Nephron (organoid): ENCODE results near the gene CGRRF1.

Experiments
- H3K27ac Mint-ChIP-seq, 3 experiments: 2 replicates each; pipeline ENCODE4 v1.8.0; 2020; ENCODE audit warnings: mixed read lengths in 3 of 3, mild to moderate bottlenecking in 2 of 3, moderate library complexity in 1 of 3
- H3K27me3 Mint-ChIP-seq: 2 replicates; pipeline ENCODE4 v1.8.0; 2021; ENCODE audit warnings: low read depth, mild to moderate bottlenecking, moderate library complexity, mixed read lengths
- H3K36me3 Mint-ChIP-seq: 2 replicates; pipeline ENCODE4 v1.8.0; 2020; ENCODE audit warnings: low read depth, mixed read lengths
- H3K4me1 Mint-ChIP-seq: 2 replicates; pipeline ENCODE4 v1.8.0; 2020; ENCODE audit warnings: mixed read lengths
- H3K4me3 Mint-ChIP-seq, 3 experiments: 2 replicates each; pipeline ENCODE4 v1.8.0; 2020; ENCODE audit warnings: mild to moderate bottlenecking in 3 of 3, mixed read lengths in 3 of 3, moderate library complexity in 2 of 3
- H3K9me3 Mint-ChIP-seq: 2 replicates; pipeline ENCODE4 v1.8.0; 2020; ENCODE audit warnings: mixed read lengths
- CTCF ChIP-seq, 3 experiments: fragments of 200-600 bp; sonication (generic); IDR thresholded peaks; one replicate each; pipeline ENCODE4 v1.5.0; 2021; ENCODE audit warnings: antibody characterized with exemption in 3 of 3; ENCODE audit not compliant: unreplicated experiment in 3 of 3

CGRRF1 gene

GRCh38 chr14:54567224-54567638, 57.5 kb downstream of the CGRRF1 start:
- H3K27me3 Mint-ChIP-seq: no peaks in the 10 kb centered on the region
- H3K9me3 Mint-ChIP-seq: no peaks in the 10 kb centered on the region
- peak overlapping the region; percentile 97 to 99 (median 99) for H3K4me3 Mint-ChIP-seq
- TF ChIP-seq CTCF (IDR thresholded peaks at IDR 0.05; ENCODE audit: unreplicated experiment in 3 of 3): no peak
- H3K36me3 Mint-ChIP-seq: peaks cover 12% of the 10 kb centered on the region
- peak overlapping the region; percentile 86 to 95 (median 94) for H3K27ac Mint-ChIP-seq
- peaks cover 28% of the 10 kb centered on the region for H3K4me1 Mint-ChIP-seq

- H3K27me3 Mint-ChIP-seq: no peaks in the 10 kb centered on the region
- TF ChIP-seq CTCF (IDR thresholded peaks at IDR 0.05; ENCODE audit: unreplicated experiment in 3 of 3): no peak
- peaks cover 15% of the 10 kb centered on the region for H3K36me3 Mint-ChIP-seq
- peak overlapping the region; percentile 97 to 99 (median 99) for H3K4me3 Mint-ChIP-seq
- H3K9me3 Mint-ChIP-seq: no peaks in the 10 kb centered on the region
- H3K27ac Mint-ChIP-seq: peak overlapping the region; percentile 86 to 96 (median 94)
- H3K4me1 Mint-ChIP-seq: peaks cover 28% of the 10 kb centered on the region
Observed at GRCh38 chr14:54567639-54568561, 58.2 kb downstream of the CGRRF1 start.

GRCh38 chr14:54568821-54569595, 59.3 kb downstream of the CGRRF1 start:
- no peak for TF ChIP-seq CTCF (IDR thresholded peaks at IDR 0.05; ENCODE audit: unreplicated experiment in 3 of 3)
- Mint-ChIP-seq H3K27ac (peak overlapping the region; percentile 86 to 96 (median 94)), H3K27me3 (no peaks in the 10 kb centered on the region), H3K9me3 (peaks cover 3% of the 10 kb centered on the region), H3K4me1 (peaks cover 36% of the 10 kb centered on the region), H3K36me3 (peaks cover 24% of the 10 kb centered on the region), H3K4me3 (peak overlapping the region; percentile 97 to 99 (median 99))

- TF ChIP-seq CTCF (IDR thresholded peaks at IDR 0.05; ENCODE audit: unreplicated experiment in 3 of 3): no peak
- Mint-ChIP-seq H3K9me3 (peaks cover 3% of the 10 kb centered on the region), H3K27me3 (no peaks in the 10 kb centered on the region), H3K4me1 (peaks cover 41% of the 10 kb centered on the region), H3K27ac (peak overlapping the region in 2 of 3 experiments; percentile 61 to 94), H3K4me3 (peak overlapping the region; percentile 27 to 75 (median 55)), H3K36me3 (peaks cover 24% of the 10 kb centered on the region)
Observed at GRCh38 chr14:54570047-54570446, 60.3 kb downstream of the CGRRF1 start.

GRCh38 chr14:54570631-54571415, 61.1 kb downstream of the CGRRF1 start:
- peaks cover 48% of the 10 kb centered on the region for H3K4me1 Mint-ChIP-seq

More at GRCh38 chr14:54570631-54571415, 61.1 kb downstream of the CGRRF1 start:
- Mint-ChIP-seq H3K9me3 (peaks cover 3% of the 10 kb centered on the region), H3K4me3 (peak overlapping the region in 1 of 3 experiments; percentile 75), H3K27ac (no peak overlapping the region), H3K27me3 (no peaks in the 10 kb centered on the region), H3K36me3 (peaks cover 24% of the 10 kb centered on the region)
- TF ChIP-seq CTCF (IDR thresholded peaks at IDR 0.05; ENCODE audit: unreplicated experiment in 3 of 3): no peak
